ENCODE data around the gene ACO1.

DNA sequence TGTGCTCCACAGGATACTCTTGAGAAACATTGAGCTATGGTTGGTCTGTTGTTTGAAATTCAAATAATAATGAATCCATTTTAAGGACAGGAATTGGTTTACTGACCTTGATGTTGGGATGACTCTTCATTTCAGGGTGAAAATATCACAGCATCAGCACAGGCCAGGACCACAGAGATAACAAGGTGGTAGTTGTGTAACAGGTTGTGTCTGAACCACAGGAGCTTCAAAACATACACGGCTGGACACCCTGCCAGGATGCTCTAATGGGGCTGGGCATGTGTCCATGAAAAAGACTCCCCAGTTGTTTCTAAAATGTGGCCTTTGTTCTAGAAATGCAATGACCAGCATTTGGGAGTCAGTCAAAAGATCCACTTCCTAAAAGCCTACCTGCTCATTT lies 69.8 kb downstream of the ACO1 start:
- TF ChIP-seq EZH2phosphoT487 (IDR thresholded peaks at IDR 0.05; ENCODE audit: borderline replicate concordance): no peak
- TF ChIP-seq, protein P1, sequence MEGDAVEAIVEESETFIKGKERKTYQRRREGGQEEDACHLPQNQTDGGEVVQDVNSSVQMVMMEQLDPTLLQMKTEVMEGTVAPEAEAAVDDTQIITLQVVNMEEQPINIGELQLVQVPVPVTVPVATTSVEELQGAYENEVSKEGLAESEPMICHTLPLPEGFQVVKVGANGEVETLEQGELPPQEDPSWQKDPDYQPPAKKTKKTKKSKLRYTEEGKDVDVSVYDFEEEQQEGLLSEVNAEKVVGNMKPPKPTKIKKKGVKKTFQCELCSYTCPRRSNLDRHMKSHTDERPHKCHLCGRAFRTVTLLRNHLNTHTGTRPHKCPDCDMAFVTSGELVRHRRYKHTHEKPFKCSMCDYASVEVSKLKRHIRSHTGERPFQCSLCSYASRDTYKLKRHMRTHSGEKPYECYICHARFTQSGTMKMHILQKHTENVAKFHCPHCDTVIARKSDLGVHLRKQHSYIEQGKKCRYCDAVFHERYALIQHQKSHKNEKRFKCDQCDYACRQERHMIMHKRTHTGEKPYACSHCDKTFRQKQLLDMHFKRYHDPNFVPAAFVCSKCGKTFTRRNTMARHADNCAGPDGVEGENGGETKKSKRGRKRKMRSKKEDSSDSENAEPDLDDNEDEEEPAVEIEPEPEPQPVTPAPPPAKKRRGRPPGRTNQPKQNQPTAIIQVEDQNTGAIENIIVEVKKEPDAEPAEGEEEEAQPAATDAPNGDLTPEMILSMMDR (conservative IDR thresholded peaks at IDR 0.05; ENCODE audit: low read length): no peak

All from Loucy (cell line).